ENCODE results near the gene TMEM60.

DNA sequence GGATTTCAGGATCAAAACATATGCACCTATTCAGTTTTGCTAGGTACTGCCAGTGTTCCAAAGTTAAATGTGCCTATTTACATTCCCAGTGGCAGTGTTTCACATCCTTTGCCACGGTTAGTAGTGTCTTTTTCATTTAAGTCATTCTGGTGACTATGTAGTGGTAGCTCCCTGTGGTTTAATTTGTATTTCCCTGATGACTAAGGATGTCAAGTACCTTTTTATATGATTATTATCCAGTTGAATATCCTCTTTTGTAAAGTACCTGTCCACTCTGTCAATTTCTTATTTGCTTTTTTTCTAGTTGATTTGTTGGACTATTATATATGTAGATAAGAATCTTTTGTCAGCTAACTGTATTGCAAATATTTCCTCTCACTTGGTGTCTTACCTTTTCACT lies 45.1 kb downstream of the TMEM60 start:
- TF ChIP-seq, protein P1, sequence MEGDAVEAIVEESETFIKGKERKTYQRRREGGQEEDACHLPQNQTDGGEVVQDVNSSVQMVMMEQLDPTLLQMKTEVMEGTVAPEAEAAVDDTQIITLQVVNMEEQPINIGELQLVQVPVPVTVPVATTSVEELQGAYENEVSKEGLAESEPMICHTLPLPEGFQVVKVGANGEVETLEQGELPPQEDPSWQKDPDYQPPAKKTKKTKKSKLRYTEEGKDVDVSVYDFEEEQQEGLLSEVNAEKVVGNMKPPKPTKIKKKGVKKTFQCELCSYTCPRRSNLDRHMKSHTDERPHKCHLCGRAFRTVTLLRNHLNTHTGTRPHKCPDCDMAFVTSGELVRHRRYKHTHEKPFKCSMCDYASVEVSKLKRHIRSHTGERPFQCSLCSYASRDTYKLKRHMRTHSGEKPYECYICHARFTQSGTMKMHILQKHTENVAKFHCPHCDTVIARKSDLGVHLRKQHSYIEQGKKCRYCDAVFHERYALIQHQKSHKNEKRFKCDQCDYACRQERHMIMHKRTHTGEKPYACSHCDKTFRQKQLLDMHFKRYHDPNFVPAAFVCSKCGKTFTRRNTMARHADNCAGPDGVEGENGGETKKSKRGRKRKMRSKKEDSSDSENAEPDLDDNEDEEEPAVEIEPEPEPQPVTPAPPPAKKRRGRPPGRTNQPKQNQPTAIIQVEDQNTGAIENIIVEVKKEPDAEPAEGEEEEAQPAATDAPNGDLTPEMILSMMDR (optimal IDR thresholded peaks at IDR 0.05 in 1 of 3, IDR thresholded peaks at IDR 0.05 in 1 of 3, conservative IDR thresholded peaks at IDR 0.05 in 1 of 3; ENCODE audit: extremely low read depth in 1 of 3, insufficient read depth in 2 of 3, low read length in 3 of 3), result no peak
- TF ChIP-seq EZH2 (IDR thresholded peaks at IDR 0.05; ENCODE audit: low read length), result no peak
